Stimulated activated CD4-positive, alpha-beta T cell treated with anti-CD3 and anti-CD28 coated beads, Interleukin-2, amount 100 ng/mL, for 48 hours (primary cell): Measurements from ENCODE around the gene TWIST2.
A peak's percentile ranks its signal among the peaks of the same experiment; 100 is the strongest.

Experiments used
- DNase-seq, 2 donors: peaks; one replicate each; pipeline ENCODE4 v3.0.0-alpha.2; 2020

Gene TWIST2

DNA sequence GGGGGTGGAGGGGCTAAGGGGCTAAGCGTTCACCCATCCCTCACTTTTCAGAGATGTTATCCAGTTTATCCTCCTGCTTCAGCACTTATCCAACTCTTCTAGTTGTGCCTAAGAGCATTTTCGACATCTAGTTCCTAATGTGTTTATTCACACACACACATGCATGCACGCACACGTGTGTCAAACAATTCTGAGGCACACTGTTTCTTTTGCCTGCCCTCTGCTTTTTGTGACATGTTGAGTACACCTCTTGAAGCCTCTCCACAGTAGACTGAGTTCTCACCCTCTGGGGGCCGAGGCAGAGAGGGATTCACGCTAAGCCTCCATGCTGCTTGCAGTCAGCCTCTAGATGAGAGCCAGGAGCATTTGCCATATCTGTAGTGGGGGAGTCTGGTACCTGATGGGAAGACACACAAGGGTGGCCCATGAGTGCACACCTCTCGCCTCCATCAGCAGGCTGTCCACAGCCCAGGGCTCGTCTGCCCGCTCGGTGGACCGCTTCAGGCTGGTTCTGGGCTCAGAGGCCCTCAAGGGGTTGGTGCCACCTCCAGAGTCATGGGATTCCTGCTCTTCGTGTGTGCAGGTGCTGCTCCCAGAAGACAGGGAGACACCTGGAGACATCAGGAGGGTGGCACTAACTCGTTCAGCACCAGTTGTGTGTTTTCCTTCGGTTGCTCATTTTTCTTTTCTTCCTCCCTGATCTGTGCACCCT, 11.9 kb downstream of the TWIST2 start:
- DNase-seq, result no peak

DNA sequence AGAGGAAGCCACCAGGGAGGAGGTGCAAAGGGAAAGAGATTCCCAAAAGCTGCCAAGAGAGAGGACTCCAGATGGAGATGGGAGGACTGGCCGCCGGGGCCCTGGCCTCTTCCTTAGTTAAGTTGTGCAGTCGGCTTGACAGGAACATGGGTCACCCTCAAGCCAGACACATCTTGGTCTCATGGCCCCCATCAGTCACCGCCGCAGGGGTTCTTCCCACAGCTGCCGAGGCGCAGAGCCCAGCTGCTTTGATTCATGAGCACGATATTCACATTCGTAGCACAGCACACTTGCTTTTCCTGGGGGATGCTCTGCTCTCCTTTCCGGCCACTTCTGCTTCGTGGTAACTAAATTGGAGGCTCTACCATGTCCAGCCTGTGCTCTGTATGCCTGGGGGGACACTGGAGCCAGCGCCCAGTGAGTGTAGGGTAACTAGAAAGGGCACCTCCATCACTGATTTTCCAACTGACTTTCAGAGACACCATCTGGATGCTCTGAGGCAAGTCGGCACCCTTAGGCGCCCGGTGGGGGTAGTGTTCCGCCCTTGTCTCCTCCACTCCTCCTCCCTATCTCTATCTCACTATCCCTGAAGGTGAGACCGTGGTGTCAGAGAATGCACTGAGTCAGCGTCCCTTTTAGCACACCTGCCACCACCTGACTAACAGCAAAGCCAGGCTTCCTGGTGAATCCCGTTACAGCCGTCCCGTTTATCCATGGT, 13.3 kb downstream of the TWIST2 start:
- no peak for DNase-seq

DNA sequence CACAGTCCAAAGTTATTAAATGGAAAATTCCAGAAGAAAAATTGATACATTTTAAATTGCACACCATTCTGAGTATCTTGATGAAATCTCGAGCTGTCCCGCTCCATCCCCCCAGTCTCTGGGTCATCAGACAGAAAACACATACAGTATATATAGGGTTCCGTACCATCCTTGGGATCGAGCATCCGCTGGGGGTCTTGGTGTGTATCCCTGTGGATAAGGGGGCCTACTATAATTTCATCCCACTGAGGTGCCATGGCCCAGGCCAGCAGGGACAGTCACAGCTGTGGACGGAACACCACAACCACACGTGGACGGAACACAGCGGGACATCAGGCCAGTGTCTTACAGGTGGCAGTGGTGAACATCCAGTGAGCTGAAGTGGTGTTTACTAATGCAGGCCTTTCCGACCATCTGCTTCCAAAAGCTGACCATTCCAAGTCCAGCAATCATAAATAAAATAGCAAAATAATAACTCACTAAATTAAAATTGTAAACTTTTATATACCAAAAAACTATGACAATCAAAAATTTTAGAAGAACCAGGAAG, 14.0 kb downstream of the TWIST2 start:
- DNase-seq, result no peak

DNA sequence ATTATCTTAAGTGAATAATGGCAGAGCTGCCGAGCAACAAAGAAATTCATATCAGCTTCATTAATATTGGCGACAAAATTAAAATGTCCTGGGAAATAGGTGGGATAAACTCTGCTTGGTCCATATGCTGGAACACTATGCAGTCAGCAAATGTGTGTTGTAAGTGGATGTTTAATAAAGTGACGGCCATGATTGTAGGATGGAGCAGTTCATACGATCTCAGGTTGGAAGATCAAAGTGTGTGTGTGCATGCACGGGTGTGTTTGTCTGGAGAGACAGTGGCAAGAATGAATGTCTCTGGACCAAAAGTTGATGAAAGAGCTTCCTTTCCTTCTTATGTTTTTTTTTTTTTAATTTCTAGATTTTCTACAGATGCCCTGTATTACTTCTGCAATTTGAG, 14.8 kb downstream of the TWIST2 start:
- DNase-seq, result no peak

GRCh38 chr2:238863231-238863630, 15.3 kb downstream of the TWIST2 start:
- DNase-seq, result no peak

DNA sequence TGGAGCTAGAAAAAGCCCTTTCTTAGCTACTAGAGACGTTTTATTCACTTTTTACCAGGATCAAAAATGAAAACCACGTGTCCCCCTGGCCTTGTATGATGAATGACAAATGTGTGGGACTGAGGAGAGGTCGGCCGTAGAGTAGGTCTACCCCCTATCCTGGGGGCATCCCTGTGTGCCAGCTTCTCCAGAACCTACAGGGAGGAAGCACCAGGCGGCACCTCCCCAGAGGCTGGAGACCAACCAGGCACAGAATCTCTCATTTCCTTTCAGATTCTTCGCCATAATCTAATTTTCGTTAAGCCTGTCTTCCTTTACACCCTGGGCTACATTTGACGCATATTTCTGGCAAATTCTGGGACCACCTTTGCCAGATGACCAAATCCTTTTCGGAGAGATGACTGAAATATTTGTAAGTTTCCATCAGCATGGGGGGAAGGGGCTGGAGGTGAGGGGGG, 15.9 kb downstream of the TWIST2 start:
- DNase-seq, result no peak

DNA sequence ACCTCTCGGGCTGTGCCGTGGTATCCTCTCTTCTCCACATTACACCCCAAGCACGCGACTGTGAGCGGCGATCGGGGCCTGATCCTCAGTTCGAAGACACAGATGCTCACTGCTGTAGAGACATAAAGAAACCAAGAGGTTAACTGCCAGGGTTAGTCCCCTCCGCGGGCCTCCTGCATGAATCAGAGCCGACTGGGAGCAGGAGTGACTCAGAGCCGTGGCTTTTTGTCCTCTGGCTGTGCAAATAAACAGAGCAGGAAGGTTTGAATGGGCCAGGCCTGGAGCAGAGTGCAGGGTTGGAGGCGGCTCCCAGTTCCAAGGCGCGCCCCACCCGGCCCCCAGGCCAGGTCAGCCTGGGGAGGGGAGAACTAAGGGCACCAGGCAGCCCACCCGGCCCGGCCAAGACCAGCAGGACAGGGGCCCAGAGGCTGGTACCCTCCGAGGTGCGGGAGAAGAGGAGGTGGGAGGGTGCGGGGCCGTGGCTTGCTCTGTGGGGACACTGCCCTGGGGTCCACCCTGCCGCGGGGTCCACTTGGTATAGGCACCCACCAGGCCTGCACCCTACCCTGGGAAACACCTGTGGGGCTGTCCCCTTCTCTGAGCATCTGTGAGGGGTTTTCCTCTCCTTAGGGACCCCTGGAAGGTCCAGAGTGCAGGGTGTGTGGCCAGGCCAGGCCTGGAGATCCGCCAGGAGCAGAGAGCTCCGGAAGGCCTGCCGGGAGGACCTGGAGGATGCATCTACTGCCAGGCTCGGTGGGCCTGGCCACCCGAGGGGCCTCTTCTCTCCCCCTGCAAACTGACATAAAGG, 16.5 kb downstream of the TWIST2 start:
- peak; percentile 20 to 48 for DNase-seq

- DNase-seq, result no peak
Measured at GRCh38 chr2:238865015-238865719, 17.3 kb downstream of the TWIST2 start.

DNA sequence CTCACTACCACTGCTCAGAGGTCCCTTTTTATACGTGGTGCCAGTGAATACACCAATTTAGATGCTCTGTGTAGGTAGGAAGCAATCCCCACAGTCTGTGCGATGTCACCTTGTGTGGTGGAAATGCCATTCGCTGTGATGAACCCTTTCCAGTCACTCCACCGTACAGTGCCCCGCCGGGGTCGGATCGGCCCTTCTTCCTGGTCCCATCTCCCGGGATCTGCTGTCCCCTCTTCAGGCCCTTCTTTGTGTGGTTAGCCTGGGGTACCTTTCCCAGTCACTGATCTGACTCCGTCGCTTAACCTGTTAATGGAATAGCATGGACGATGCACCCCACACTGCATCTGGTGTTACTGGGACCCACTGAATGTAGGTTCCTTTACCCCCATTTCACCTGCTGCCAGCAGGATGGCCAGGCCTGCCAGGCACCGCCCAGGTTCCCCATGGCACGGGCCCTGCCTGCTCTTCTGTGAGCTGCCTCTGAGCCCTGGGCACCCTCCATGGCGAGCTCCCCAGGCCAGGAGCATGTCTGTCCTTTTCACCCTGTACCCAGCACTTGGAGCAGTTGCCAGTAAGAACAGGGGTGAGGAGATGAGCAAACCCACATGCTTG, 18.0 kb downstream of the TWIST2 start:
- DNase-seq, result no peak

- DNase-seq, result no peak
Measured at GRCh38 chr2:238866656-238867277, 18.9 kb downstream of the TWIST2 start.

- DNase-seq, result no peak
Measured at GRCh38 chr2:238868067-238868524, 20.2 kb downstream of the TWIST2 start.

DNA sequence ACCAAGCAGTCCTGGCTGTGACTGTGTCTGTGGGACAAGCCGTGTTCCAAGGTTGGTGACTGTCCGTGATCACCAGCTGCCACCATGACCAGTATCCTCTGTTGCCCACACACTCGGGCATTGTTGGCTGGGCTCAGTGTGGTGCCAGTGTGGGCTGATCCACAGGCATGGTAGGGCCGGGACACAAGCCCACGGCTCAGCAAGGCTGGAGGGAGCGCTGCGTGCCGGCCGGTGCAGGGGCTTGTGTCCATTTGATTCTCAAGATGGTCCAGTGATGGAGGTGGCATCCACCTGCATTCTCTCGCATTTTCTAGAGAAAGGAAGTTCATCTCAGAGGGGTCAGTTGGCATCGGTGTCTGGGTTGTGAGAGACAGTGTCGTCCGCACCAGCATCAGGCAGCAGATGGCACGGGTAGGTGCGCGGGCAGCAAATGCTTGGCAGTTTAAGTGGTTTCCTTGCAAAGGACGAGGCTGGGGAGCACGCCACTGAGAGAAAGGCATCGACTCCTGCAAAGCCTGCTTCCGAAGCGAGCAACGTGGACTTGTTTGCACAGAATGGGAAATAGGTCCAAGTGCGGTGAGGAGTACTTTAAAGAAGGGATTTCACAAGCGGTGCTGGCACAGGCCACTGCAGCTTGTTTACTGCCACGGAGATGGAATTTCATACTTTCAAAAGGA, 20.9 kb downstream of the TWIST2 start:
- no peak for DNase-seq

DNA sequence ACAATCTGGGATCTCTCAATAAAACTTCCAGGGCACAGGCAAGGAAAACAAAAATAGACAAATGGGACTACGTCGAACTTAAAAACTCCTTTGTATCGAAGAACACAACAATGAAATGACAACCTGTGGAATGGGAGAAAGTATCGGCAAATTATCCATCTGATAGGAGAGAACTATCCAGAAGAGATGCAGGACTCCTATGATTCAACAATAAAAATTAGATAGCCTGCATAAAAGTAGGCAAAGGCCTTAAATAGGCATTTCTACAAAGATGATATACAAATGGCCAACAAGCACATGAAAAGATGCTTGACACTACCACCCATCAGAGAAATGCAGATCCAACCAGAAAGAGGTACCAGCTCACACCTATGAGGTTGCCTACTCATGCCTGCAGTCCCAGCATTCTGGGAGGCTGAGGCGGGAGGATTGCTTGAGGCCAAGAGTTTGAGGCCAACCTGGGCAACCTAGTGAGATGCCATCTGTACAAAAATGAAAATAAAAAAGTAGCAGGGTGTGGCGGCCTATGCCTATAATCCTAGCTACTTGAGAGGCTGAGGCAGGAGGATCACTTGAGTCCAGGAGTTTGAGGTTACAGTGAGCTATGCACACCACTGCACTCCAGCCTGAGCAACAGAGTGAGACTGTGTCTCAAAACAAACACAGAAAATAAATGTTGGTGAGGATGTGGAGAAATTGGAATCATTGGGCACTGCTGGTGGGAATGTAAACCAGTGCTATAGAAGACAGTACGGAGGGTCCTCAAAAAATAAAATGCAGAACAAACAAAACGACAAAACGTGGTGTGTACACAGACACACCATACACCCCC, 21.6 kb downstream of the TWIST2 start:
- DNase-seq, result no peak

- no peak for DNase-seq
Measured at GRCh38 chr2:238870261-238870660, 22.4 kb downstream of the TWIST2 start.

- DNase-seq, result no peak
Measured at GRCh38 chr2:238872026-238872425, 24.1 kb downstream of the TWIST2 start.

DNA sequence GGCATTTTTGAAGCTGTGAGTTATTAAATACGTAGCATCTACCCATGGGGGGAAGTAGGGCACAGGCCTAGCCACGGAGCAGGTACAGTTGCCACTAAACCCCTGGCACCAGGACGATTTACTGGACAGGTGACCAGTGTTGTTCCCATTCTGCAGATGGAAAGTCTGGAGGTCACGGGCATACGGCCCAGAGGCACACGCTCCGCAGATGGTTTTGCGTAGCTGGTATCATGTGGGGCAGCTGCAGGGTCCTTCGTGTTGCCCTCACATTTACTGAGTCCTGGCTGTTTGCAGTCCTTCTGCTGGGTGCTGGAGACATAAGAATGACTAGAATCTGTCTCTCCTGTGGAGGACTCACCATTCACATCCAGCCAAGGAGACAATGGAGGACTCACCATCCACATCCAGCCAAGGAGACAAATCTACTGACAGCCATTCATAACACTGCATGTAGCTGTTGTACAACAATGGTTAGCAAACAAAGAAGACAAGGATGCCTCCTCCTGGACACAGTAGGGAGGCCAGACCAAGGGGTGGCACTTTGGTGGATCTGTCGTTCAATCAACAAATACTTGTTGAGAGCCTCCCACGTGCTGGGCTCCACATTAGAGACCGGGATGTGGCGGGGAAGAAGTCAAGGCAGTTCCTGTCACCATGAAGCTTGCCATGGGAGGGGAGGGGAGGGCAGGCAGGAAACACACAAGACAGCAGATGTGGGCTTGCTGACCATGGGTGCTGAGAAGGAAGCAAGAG, 24.9 kb downstream of the TWIST2 start:
- no peak for DNase-seq

GRCh38 chr2:238873381-238873801, 25.5 kb downstream of the TWIST2 start:
- DNase-seq, result no peak

DNA sequence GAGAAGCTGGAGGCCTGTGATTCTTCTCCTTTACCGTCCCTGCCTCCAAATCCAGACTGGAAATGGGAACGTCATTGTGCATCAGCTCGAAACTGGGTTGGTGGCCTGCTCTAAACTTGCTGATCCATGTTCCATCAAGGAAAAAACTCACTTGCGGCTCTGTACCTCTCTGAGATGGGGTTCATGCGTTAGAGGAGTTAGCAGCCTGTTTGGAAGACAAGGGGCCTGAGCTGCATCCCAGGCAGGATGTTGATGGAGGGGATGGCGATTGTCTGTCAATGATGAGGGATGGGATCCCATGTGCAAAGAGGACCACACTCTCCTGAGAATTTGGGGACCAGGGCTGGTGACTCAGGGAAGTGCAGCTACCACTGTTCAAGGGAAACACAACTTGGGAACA, 26.0 kb downstream of the TWIST2 start:
- no peak for DNase-seq

GRCh38 chr2:238874330-238875050, 26.6 kb downstream of the TWIST2 start:
- no peak for DNase-seq
